HG03342 (cell line): ENCODE measurements around the gene RIT2.

Source experiments
- ATAC-seq: cut with Tn5 transposase; IDR thresholded peaks from one replicate; pipeline ENCODE4 v1.9.1; 2021; ENCODE audit warnings: mild to moderate bottlenecking, moderate library complexity; ENCODE audit not compliant: unreplicated experiment

RIT2 gene

GRCh38 chr18:42707080-42707479 is 408.4 kb downstream of the RIT2 start:
- no peak for ATAC-seq

DNA sequence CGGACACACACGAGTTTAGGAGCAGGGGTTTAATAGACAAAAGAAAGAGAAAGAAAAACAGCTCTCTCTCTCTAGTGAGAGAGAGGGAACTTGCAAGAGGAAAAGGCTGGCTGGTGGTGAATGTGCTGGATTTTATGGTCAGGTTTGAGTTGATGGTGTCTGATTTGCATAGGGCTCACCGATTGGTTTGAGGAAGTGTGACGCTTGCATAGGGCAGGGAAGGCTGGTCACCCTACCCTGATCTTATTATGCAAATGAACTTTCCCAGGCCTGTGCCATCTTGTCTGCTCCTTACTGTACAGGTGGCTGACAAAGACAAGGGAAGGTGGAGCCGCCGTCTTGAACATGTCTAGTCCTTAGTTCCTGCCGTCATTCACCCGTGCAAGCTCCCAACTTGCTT is 408.9 kb downstream of the RIT2 start:
- ATAC-seq, result no peak

GRCh38 chr18:42706029-42706608 is 409.4 kb downstream of the RIT2 start:
- no peak for ATAC-seq
